C4-2B (cell line): ENCODE results near the gene LAMB1.

Source experiments
- H3K27ac ChIP-seq: fragments of 450-650 bp; 2 replicates; pipeline ENCODE4 v1.5.1; 2017
- ZFX ChIP-seq: fragments of 450-650 bp; IDR thresholded peaks from 2 replicates; pipeline ENCODE4 v1.6.1; 2017
- TF ChIP-seq, protein P1 (sequence below): fragments of 450-650 bp; conservative IDR thresholded peaks from 2 replicates; pipeline ENCODE4 v1.5.1; 2017; ENCODE audit warnings: mild to moderate bottlenecking

Gene LAMB1

DNA sequence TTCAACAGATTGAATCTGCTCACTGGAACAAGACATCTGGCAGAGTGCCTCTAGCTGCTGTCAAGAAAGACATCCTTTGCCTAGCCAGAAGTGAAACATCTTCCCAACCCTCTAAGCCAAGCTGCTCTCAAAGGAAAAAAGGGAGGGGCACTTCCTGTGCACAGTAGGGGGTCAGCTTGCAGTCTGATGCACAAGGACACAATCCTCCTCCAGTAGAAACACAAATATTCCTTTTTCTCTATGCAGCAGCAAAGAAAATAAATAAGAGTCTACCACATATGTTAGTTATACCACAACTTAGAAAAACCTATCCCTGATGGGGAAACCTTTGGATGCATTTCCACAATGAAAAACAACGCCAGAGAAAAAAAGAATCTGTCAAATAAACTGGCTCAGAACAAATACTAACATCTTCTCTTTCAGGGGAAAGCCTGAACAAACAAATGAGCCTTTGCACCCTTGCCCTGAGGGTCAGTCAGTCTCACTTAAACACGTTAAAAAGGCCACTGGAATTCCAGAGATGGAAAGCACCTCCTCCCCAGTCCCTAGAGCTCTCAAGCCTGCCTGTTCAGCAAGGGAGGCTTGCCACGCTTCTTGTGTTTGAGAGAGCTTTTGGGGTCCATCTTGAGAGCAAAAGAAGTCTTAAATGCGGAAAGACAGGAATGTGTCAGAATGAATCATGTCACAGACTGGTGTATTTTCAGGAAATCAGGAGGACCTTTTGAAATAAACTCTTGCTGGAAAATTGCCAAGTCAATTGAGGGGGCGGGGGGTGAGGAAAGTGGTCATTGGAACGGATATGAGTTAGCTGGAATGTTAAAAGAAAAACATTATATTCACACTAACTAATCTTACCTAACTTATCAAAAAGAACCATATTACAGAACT lies 7.5 kb downstream of the LAMB1 start:
- TF ChIP-seq, protein P1, sequence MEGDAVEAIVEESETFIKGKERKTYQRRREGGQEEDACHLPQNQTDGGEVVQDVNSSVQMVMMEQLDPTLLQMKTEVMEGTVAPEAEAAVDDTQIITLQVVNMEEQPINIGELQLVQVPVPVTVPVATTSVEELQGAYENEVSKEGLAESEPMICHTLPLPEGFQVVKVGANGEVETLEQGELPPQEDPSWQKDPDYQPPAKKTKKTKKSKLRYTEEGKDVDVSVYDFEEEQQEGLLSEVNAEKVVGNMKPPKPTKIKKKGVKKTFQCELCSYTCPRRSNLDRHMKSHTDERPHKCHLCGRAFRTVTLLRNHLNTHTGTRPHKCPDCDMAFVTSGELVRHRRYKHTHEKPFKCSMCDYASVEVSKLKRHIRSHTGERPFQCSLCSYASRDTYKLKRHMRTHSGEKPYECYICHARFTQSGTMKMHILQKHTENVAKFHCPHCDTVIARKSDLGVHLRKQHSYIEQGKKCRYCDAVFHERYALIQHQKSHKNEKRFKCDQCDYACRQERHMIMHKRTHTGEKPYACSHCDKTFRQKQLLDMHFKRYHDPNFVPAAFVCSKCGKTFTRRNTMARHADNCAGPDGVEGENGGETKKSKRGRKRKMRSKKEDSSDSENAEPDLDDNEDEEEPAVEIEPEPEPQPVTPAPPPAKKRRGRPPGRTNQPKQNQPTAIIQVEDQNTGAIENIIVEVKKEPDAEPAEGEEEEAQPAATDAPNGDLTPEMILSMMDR = no peak
- no peak for TF ChIP-seq ZFX
- H3K27ac ChIP-seq = no peak overlapping the region; the same call in 1 of the 2 replicates

DNA sequence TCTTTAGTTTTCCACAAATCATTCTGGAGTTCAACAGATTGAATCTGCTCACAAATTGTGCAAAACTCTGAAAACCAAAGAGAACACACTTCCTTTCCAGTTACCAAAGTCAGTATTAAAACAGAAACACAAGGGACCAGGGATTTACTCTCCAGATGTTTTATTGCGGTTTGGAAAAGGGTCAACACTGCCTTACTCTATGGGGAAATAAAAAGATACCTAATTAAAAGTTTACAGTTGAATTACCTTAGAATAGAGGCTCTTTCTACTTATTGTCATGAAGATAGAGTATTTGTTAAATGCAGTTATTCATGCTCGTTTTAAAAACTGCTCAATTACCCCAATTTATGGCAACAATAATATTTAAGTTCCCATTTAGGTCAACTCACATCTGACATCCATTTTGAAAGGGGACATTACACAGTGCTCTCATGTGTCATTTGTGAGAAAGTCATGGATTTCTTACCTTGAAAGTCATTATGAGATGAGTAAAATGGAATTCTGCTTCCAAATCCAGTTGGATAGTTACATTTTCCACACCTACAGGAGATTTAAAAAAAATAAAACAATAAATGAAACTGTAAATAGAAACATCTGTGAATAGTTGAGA lies 8.4 kb downstream of the LAMB1 start:
- no peak overlapping the region for H3K27ac ChIP-seq
- TF ChIP-seq, protein P1 = no peak
- no peak; the same call in 1 of the 2 replicates for TF ChIP-seq ZFX

DNA sequence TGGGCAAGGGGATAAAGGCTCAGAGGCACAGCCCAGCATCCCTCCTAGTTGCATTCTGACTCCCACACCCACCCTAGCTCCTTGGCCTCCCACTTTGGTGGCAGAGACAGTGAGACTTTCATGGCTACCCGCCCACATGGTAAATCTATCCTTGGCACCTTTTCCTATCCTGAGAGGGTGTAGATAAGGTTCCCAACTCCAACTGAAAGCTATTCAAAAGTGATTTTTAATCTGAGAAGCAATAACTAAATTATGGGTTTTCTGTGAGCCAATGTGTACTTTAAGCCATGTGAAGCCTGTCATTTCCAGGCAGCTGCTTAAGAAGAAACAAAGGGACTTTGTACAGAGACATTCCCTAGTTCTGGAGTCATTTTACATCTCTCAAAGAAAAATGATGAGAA lies 9.1 kb downstream of the LAMB1 start:
- H3K27ac ChIP-seq = no peak overlapping the region
- no peak for TF ChIP-seq ZFX
- TF ChIP-seq, protein P1 = no peak

DNA sequence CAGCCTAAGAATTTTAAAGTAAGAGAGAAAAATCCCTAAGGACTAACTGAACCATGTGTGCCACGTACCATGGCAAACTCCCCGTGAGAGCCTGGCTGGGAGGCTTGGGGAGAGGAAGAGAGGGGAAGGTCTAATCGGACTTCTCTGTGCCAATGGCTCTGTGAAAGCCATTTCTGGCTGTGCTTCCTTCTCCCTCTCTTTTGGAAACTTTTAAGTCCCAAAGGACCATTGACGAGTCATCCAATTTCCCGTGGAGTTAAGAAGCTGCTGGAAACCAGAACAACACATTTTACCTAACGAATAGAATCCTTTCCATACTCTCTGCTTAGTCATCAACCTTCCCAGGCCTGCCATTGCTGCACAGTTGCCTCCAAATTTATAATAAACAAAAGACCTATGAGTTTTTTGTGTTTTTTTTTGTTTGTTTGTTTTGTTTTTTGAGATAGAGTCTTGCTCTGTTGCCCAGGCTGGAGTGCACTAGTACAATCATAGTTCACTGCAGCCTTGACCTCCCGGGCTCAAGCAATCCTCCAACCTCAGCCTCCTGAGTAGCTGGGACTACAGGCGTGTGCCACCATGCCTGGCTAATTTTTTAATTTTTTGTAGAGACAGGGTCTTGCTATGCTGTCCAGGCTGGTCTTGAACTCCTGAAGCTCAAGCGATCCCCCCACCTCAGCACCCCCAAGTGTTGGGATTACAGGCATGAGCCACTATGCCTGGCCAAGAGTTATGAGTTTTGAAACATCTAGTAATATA lies 13.2 kb downstream of the LAMB1 start:
- no peak overlapping the region for H3K27ac ChIP-seq
- TF ChIP-seq, protein P1 = no peak
- TF ChIP-seq ZFX = no peak

DNA sequence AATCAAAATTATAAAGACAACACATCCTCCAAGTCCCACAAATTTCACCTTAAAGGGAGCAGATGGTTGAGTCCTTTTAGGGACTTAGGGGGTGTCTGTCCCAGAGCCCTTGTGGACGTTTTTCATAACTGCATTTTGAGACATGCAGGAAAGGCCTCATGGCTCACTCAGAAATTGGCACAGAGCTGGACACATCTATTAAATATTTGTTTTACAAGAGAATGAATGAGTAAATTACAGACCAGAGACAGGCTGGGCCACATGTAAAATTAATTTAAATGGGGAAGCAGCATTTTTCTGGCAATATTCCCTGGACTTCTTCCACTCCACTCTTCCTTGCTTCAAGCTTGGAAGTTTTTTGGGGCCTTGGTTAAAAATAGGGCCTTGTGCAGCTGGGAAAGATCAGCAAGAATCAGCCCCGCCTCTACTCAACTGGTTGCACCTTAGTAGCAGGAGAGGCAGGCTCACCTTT lies 20.0 kb downstream of the LAMB1 start:
- TF ChIP-seq, protein P1 = peak; percentile 68
- TF ChIP-seq ZFX = no peak
- H3K27ac ChIP-seq = peak overlapping the region; percentile 1; the same call in 1 of the 2 replicates

DNA sequence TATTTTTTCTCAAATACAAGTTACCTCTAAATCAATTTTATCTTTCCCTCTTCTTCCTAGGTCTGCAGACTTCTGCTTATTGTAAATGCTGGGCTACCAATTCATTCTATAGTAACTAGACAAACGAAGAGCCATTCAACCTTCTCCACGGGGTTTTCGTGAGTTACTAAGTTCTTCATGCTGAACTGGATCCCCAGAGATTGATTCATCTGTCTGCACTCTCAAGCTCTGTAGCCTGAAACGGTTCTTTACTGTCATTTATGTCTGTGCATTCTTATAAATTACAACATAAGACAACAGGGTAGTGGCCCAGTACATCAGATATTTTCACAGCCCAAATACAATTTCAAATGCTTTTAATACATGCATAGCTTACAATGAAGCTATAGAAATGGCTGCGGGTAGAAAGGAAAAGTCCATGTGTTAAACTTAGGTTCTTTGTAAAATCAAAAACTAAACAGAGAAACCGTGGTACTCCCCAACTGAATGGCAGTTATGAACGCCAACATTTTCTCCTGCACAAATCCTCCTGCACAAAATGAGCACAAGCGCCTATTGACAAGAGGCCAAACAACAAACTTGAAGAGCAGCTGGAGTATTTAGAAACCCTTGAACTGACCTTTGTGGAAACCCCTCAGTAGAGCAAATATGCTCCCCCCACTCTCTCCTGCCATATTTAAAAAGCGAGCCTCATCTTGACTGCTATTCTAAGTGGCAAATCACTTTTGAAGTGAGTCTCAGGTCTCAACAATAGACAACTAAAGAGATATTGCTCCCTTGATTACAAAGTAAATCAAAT lies 20.7 kb downstream of the LAMB1 start:
- no peak for TF ChIP-seq ZFX
- TF ChIP-seq, protein P1 = no peak
- no peak overlapping the region for H3K27ac ChIP-seq
